ENCODE data around the gene ASTN2.

Gene ASTN2

DNA sequence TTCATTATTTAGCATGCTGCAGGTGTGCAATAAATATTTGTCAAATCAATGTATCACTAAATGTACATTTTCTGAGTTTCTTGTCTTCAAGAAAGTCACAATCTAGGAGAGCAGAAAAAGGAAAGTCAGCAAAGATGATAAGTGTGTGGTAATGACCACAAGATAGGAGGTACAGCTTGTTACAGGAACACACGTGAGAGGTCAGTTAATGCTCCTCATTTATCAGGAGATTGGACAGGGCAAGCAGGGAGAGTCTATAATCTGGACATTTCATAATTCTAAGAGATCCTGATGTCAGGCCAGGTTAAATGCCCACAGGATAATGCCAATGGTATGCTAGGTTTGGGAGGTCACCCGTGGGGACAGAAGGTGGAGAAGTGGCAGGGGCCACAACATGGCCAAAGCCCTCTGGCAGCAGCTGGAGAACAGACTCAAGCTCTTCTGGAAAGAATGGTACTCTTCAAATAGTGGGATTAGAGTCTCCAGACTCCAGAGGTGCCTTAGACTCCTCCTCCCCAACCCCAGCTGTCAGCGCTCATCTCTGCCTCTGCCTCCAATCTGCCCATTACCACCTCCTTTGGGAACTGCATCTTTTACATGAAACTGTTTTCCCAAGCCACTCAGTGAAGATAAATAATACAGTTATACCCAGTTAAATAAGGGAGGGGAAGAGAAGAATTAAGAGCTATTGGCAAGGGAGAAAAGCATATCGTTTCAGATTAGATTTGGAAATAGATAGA lies 114.3 kb downstream of the ASTN2 start:
- no peak overlapping the region for H3K4me3 ChIP-seq (ENCODE audit: low read depth in 1 of 2, low read length in 2 of 2)
- H3K27ac ChIP-seq (ENCODE audit: low read length) = no peak overlapping the region
- no peaks in the 10 kb centered on the region for H3K27me3 ChIP-seq (ENCODE audit: low read depth, low read length)
- no peaks in the 10 kb centered on the region for H3K36me3 ChIP-seq (ENCODE audit: control insufficient read depth in 1 of 2, insufficient read depth in 2 of 2, low read length in 2 of 2)
- no peaks in the 10 kb centered on the region for H3K4me1 ChIP-seq (ENCODE audit: control insufficient read depth in 1 of 2, insufficient read depth in 2 of 2, low read length in 2 of 2)
- no peaks in the 10 kb centered on the region for H3K9me3 ChIP-seq (ENCODE audit: control insufficient read depth in 1 of 2, low read length in 2 of 2)

- Histone ChIP-seq H3K27me3 (ENCODE audit: low read depth, low read length) (no peaks in the 10 kb centered on the region), H3K9me3 (ENCODE audit: control insufficient read depth in 1 of 2, low read length in 2 of 2) (no peaks in the 10 kb centered on the region), H3K36me3 (ENCODE audit: control insufficient read depth in 1 of 2, insufficient read depth in 2 of 2, low read length in 2 of 2) (no peaks in the 10 kb centered on the region), H3K4me3 (ENCODE audit: low read depth in 1 of 2, low read length in 2 of 2) (no peak overlapping the region), H3K4me1 (ENCODE audit: control insufficient read depth in 1 of 2, insufficient read depth in 2 of 2, low read length in 2 of 2) (no peaks in the 10 kb centered on the region), H3K27ac (ENCODE audit: low read length) (no peak overlapping the region)
Observed at GRCh38 chr9:117296453-117296852, 118.4 kb downstream of the ASTN2 start.

DNA sequence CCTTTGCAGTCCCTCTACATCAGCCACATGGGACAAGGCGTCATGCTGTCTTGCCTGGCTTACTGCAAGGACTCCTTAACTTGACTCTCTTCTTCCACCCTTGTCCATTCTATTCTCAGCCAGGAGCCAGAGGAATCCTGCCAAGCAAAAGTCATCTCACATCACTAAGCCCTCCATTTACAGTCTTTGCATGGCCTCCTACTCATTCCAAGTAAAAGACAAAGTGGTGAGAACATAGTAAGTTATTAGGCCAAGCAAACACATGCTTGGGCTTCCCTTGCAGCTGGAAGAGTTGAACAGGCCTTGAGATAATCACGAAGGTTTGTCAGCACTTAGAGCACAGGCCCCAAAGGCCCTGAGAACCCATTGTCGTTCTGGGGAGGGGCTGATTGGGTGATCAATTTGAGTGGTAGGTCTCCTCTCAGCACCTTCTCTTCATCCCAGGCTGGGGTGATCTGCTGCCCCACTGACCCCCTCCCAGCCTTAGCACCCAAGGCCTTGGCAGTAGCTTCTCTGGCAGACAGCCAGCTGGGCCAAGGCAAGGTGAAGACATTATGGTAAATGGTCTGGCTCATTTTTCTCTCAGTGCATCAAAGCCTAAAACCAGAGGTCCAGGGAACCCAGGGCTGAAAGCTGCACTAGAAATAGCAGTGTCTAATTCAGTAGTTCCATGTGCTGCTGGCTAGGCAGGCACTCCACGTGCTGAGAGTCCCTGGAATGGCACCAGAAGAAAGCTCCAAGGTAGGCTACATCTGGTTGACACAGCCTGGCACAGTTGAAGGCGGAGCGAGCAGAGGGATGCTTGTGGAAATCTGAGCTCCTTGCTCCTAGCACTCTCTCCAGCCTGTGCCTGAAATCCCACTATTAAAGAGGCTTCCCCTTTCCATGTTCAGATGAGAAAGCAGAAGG lies 121.4 kb downstream of the ASTN2 start:
- Histone ChIP-seq H3K27me3 (ENCODE audit: low read depth, low read length) (no peaks in the 10 kb centered on the region), H3K36me3 (ENCODE audit: control insufficient read depth in 1 of 2, insufficient read depth in 2 of 2, low read length in 2 of 2) (no peaks in the 10 kb centered on the region), H3K9me3 (ENCODE audit: control insufficient read depth in 1 of 2, low read length in 2 of 2) (no peaks in the 10 kb centered on the region), H3K4me3 (ENCODE audit: low read depth in 1 of 2, low read length in 2 of 2) (no peak overlapping the region), H3K4me1 (ENCODE audit: control insufficient read depth in 1 of 2, insufficient read depth in 2 of 2, low read length in 2 of 2) (no peaks in the 10 kb centered on the region), H3K27ac (ENCODE audit: low read length) (no peak overlapping the region)

DNA sequence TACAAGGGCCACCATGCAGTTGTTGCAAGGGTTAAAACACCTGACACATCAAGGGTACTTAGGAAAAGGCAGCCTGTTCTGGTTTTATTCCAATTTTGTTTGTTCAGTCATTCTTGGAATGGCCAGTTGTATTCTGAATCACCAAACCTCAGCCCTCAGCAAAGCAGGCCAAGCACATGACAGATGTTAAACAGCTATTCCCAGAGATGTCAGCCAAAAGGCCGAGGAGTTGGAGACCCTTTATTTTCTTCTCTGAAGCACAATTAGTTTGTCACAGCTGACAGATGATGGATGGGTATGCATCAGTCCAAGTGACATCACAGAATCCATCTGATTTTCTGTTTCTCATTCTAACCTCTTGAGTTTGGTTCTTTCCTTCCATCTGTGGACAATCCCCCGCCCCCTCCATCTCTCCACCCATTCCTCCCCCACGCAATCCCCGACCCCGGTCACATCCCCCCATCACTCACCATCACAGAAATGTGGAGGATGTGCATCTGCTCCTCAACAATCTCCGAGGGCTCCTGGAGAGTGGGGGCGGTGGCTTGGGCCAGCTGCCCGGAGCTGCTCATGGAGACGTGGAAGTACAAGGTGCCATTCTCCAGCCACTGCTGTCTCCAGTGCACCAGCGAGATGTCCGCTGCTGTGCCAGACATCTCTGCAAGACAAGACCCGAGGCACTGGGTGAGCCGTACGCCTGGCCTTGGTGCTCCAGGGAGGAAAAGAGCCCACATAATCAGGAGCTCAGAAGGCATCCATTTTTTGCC lies 123.8 kb downstream of the ASTN2 start:
- no peaks in the 10 kb centered on the region for H3K36me3 ChIP-seq (ENCODE audit: control insufficient read depth in 1 of 2, insufficient read depth in 2 of 2, low read length in 2 of 2)
- H3K27me3 ChIP-seq (ENCODE audit: low read depth, low read length) = no peaks in the 10 kb centered on the region
- H3K9me3 ChIP-seq (ENCODE audit: control insufficient read depth in 1 of 2, low read length in 2 of 2) = no peaks in the 10 kb centered on the region
- H3K27ac ChIP-seq (ENCODE audit: low read length) = no peak overlapping the region
- H3K4me1 ChIP-seq (ENCODE audit: control insufficient read depth in 1 of 2, insufficient read depth in 2 of 2, low read length in 2 of 2) = no peaks in the 10 kb centered on the region
- no peak overlapping the region for H3K4me3 ChIP-seq (ENCODE audit: low read depth in 1 of 2, low read length in 2 of 2)

DNA sequence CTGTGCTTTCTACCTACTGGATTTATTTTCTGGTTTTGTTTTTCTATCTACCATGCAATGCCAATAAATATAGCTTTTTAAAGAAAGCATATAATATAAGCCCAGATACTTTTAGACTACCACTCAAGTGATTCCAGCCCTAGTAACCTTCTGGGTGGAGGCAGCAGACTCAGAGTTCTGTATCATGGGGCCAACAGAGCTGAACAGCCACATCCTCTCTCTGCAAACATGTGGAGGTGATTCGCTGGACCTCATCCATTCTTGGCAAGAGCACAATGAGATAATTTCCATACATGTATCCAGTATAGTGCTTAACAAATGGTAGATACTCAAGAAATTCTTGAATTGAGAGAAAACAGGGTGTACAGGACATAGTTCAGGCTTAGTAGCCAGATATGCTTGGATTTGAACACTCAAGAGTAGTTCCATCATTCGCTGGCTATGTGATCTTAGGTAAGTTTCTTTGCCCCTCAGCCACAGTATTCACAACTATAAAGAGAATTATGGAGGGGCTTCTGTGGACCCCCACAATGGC lies 124.5 kb downstream of the ASTN2 start:
- Histone ChIP-seq H3K4me1 (ENCODE audit: control insufficient read depth in 1 of 2, insufficient read depth in 2 of 2, low read length in 2 of 2) (no peaks in the 10 kb centered on the region), H3K36me3 (ENCODE audit: control insufficient read depth in 1 of 2, insufficient read depth in 2 of 2, low read length in 2 of 2) (no peaks in the 10 kb centered on the region), H3K27me3 (ENCODE audit: low read depth, low read length) (no peaks in the 10 kb centered on the region), H3K4me3 (ENCODE audit: low read depth in 1 of 2, low read length in 2 of 2) (no peak overlapping the region), H3K9me3 (ENCODE audit: control insufficient read depth in 1 of 2, low read length in 2 of 2) (no peaks in the 10 kb centered on the region), H3K27ac (ENCODE audit: low read length) (no peak overlapping the region)

DNA sequence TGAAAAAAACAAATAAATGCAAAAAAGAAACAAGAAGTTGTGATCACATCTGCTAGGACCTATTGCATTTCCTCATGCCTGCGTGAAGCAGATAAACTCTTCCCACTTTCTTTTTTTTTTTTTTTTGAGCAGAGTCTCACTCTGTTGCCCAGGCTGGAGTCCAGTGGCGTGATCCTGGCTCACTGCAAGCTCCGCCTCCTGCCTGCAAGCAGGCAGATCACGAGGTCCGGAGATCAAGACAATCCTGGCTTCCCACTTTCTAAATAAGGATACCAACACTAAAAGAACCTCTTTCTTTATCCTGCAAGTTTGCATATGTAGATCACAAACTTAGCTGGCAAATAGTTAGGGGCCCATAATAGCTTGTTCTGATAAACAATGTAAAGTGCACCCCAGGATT lies 128.6 kb downstream of the ASTN2 start:
- Histone ChIP-seq H3K4me3 (ENCODE audit: low read depth in 1 of 2, low read length in 2 of 2) (no peak overlapping the region), H3K27ac (ENCODE audit: low read length) (no peak overlapping the region), H3K27me3 (ENCODE audit: low read depth, low read length) (peaks cover 3% of the 10 kb centered on the region), H3K36me3 (ENCODE audit: control insufficient read depth in 1 of 2, insufficient read depth in 2 of 2, low read length in 2 of 2) (no peaks in the 10 kb centered on the region), H3K4me1 (ENCODE audit: control insufficient read depth in 1 of 2, insufficient read depth in 2 of 2, low read length in 2 of 2) (no peaks in the 10 kb centered on the region), H3K9me3 (ENCODE audit: control insufficient read depth in 1 of 2, low read length in 2 of 2) (no peaks in the 10 kb centered on the region)

DNA sequence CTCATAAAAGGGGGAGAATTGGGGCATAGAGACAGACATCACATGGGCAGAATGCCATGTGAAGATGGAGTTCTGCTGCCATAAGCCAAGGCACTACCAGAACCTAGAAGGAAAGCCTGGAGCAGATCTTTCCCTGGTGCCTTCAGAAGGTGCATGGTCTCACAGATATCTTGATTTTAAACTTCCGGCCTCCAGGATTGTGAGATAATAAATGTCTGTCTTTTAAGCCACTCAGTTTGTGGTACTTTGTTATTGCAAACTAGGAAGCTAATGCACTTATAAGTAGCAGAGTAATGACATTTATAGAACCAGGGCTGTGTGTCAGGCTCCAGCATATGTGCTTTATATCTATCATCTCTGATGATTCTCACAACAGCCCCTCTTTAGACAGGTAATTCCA lies 130.4 kb downstream of the ASTN2 start:
- H3K4me1 ChIP-seq (ENCODE audit: control insufficient read depth in 1 of 2, insufficient read depth in 2 of 2, low read length in 2 of 2) = no peaks in the 10 kb centered on the region
- peaks cover 3% of the 10 kb centered on the region for H3K27me3 ChIP-seq (ENCODE audit: low read depth, low read length)
- H3K9me3 ChIP-seq (ENCODE audit: control insufficient read depth in 1 of 2, low read length in 2 of 2) = no peaks in the 10 kb centered on the region
- H3K27ac ChIP-seq (ENCODE audit: low read length) = no peak overlapping the region
- H3K36me3 ChIP-seq (ENCODE audit: control insufficient read depth in 1 of 2, insufficient read depth in 2 of 2, low read length in 2 of 2) = no peaks in the 10 kb centered on the region
- no peak overlapping the region for H3K4me3 ChIP-seq (ENCODE audit: low read depth in 1 of 2, low read length in 2 of 2)

DNA sequence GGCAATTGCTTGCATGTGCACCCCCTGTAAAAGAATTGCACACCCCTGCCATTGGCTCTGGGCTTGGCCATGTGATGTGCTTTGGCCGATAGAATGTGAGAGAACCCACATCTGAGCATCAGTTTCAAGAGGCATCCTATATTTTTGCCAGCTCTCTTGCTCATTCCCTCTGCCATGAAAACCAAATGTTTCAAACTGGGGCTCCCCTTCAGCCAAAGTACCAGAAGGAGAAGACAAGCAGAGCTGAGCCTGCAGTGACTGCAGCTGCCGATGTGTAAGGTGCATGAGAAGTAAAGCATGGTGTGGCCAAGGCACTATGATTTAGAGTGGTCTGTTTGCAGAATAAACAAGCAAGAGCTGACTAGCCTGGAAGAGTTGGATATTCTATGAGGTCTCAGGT lies 132.3 kb downstream of the ASTN2 start:
- peaks cover 3% of the 10 kb centered on the region for H3K27me3 ChIP-seq (ENCODE audit: low read depth, low read length)
- no peaks in the 10 kb centered on the region for H3K9me3 ChIP-seq (ENCODE audit: control insufficient read depth in 1 of 2, low read length in 2 of 2)
- no peak overlapping the region for H3K4me3 ChIP-seq (ENCODE audit: low read depth in 1 of 2, low read length in 2 of 2)
- no peaks in the 10 kb centered on the region for H3K36me3 ChIP-seq (ENCODE audit: control insufficient read depth in 1 of 2, insufficient read depth in 2 of 2, low read length in 2 of 2)
- H3K27ac ChIP-seq (ENCODE audit: low read length) = no peak overlapping the region
- H3K4me1 ChIP-seq (ENCODE audit: control insufficient read depth in 1 of 2, insufficient read depth in 2 of 2, low read length in 2 of 2) = no peaks in the 10 kb centered on the region

DNA sequence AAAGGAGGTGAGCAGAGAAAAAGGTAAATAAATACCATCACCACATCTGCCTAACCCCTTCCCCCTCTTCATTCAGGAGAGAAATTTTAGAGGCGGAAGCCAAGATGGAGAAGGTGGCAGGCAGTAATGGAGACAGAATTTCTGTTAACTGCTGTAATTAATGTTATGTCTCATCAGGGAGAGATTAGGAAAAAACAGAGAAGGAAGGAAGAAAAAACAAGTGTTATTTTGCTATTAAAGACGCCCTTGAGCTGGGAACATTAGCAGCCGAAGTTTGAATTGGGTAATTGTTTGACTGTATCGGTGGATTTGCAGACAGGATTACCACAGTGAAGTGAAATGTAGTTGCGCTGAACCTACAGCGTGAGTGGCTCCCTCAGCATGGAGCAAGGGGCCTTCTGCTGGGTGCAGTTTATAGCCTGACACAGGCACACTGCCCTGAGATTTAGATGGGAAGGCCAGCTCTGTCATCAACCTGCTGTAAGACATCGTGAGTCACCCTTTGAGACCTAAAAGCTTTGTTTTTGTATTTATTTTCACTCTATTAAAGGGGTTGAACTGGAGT lies 136.3 kb downstream of the ASTN2 start:
- H3K9me3 ChIP-seq (ENCODE audit: control insufficient read depth in 1 of 2, low read length in 2 of 2) = no peaks in the 10 kb centered on the region

DNA sequence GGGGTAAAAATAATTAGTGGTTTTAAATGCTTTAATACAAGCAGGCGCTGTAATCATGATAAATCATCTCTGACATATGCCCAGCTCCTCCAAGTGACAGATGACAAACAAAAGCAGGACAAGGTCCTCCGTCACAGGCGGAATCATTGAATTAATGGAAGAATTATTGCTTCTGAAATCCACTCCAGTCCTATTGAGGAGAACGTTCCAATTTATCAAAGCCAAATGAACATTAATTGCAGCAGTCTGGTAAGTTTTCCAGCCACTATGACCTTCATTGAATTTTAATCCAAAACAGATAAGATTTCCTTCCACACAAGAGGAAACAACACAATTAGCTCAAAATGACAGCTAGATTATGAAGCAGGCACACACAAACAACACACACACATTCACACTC lies 136.8 kb downstream of the ASTN2 start:
- peaks cover 3% of the 10 kb centered on the region for H3K27me3 ChIP-seq (ENCODE audit: low read depth, low read length)
- no peaks in the 10 kb centered on the region for H3K36me3 ChIP-seq (ENCODE audit: control insufficient read depth in 1 of 2, insufficient read depth in 2 of 2, low read length in 2 of 2)
- no peak overlapping the region for H3K4me3 ChIP-seq (ENCODE audit: low read depth in 1 of 2, low read length in 2 of 2)
- H3K4me1 ChIP-seq (ENCODE audit: control insufficient read depth in 1 of 2, insufficient read depth in 2 of 2, low read length in 2 of 2) = no peaks in the 10 kb centered on the region
- no peaks in the 10 kb centered on the region for H3K9me3 ChIP-seq (ENCODE audit: control insufficient read depth in 1 of 2, low read length in 2 of 2)
- H3K27ac ChIP-seq (ENCODE audit: low read length) = no peak overlapping the region

More for the DNA sequence above, 136.3 kb downstream of the ASTN2 start:
- Histone ChIP-seq H3K27me3 (ENCODE audit: low read depth, low read length) (peaks cover 3% of the 10 kb centered on the region), H3K4me3 (ENCODE audit: low read depth in 1 of 2, low read length in 2 of 2) (no peak overlapping the region), H3K27ac (ENCODE audit: low read length) (no peak overlapping the region), H3K36me3 (ENCODE audit: control insufficient read depth in 1 of 2, insufficient read depth in 2 of 2, low read length in 2 of 2) (no peaks in the 10 kb centered on the region), H3K4me1 (ENCODE audit: control insufficient read depth in 1 of 2, insufficient read depth in 2 of 2, low read length in 2 of 2) (no peaks in the 10 kb centered on the region)

DNA sequence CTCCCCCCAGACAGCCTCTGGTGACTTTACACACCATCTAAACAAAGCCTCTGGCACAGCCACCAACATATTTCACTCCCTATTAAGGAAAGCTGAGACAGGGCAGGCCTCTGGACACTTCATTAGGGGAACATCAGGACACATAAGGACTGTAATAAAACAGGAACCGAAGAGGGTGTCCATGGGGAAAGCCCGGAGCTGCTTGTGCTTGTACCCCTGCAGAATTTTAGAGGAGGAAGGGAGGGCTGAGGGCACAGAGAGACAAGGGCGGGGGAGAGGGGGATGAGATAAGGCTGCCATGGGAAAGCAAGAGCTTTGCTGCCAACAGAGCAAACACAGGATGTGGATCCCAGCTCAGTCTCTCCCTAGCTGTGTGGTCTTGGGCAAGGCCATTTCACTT lies 138.4 kb downstream of the ASTN2 start:
- H3K36me3 ChIP-seq (ENCODE audit: control insufficient read depth in 1 of 2, insufficient read depth in 2 of 2, low read length in 2 of 2) = no peaks in the 10 kb centered on the region
- H3K4me3 ChIP-seq (ENCODE audit: low read depth in 1 of 2, low read length in 2 of 2) = no peak overlapping the region
- no peak overlapping the region for H3K27ac ChIP-seq (ENCODE audit: low read length)
- H3K4me1 ChIP-seq (ENCODE audit: control insufficient read depth in 1 of 2, insufficient read depth in 2 of 2, low read length in 2 of 2) = no peaks in the 10 kb centered on the region
- no peaks in the 10 kb centered on the region for H3K27me3 ChIP-seq (ENCODE audit: low read depth, low read length)
- H3K9me3 ChIP-seq (ENCODE audit: control insufficient read depth in 1 of 2, low read length in 2 of 2) = no peaks in the 10 kb centered on the region
